ENCODE data around the gene G6PC3.

The G6PC3 gene

GRCh38 chr17:44093231-44093900 lies 22.8 kb downstream of the G6PC3 start:
- TF ChIP-seq ESRRG (CRISPR knock-in tag; IDR thresholded peaks at IDR 0.05) = no peak
- no peak for TF ChIP-seq CREB5 (CRISPR knock-in tag; IDR thresholded peaks at IDR 0.05; ENCODE audit: low read depth)
- no peak for TF ChIP-seq ZC3H10 (CRISPR knock-in tag; IDR thresholded peaks at IDR 0.05)
- no peak for TF ChIP-seq POU6F1 (CRISPR knock-in tag; IDR thresholded peaks at IDR 0.05; ENCODE audit: borderline replicate concordance, low read depth)
- no peak for TF ChIP-seq CSRNP3 (CRISPR knock-in tag; IDR thresholded peaks at IDR 0.05)
- no peak for TF ChIP-seq PPARA (CRISPR knock-in tag; IDR thresholded peaks at IDR 0.05; ENCODE audit: borderline replicate concordance)
- TF ChIP-seq PATZ1 (CRISPR knock-in tag; IDR thresholded peaks at IDR 0.05; ENCODE audit: borderline replicate concordance) = no peak
- TF ChIP-seq SNAI2 (CRISPR knock-in tag; IDR thresholded peaks at IDR 0.05) = no peak
- no peak for TF ChIP-seq TCF4 (CRISPR knock-in tag; IDR thresholded peaks at IDR 0.05; ENCODE audit: borderline replicate concordance)
- no peak for TF ChIP-seq RARB (CRISPR knock-in tag; IDR thresholded peaks at IDR 0.05)
- no peak for TF ChIP-seq ARNTL (CRISPR knock-in tag; IDR thresholded peaks at IDR 0.05; ENCODE audit: borderline replicate concordance, low read depth)
- no peak for TF ChIP-seq BACH2 (CRISPR knock-in tag; IDR thresholded peaks at IDR 0.05; ENCODE audit: borderline replicate concordance)
- no peak for TF ChIP-seq ZFP3 (CRISPR knock-in tag; IDR thresholded peaks at IDR 0.05)
- ATAC-seq = no peak

- ATAC-seq = no peak
- TF ChIP-seq RARB (CRISPR knock-in tag; IDR thresholded peaks at IDR 0.05) (no peak), SNAI2 (CRISPR knock-in tag; IDR thresholded peaks at IDR 0.05) (no peak), ZNF70 (CRISPR knock-in tag; IDR thresholded peaks at IDR 0.05) (no peak), GLIS3 (CRISPR knock-in tag; IDR thresholded peaks at IDR 0.05) (no peak), ZNF8 (CRISPR knock-in tag; IDR thresholded peaks at IDR 0.05) (no peak), POU6F1 (CRISPR knock-in tag; IDR thresholded peaks at IDR 0.05; ENCODE audit: borderline replicate concordance, low read depth) (no peak), ESRRG (CRISPR knock-in tag; IDR thresholded peaks at IDR 0.05) (no peak), PATZ1 (CRISPR knock-in tag; IDR thresholded peaks at IDR 0.05; ENCODE audit: borderline replicate concordance) (no peak), TCF4 (CRISPR knock-in tag; IDR thresholded peaks at IDR 0.05; ENCODE audit: borderline replicate concordance) (no peak), CREB5 (CRISPR knock-in tag; IDR thresholded peaks at IDR 0.05; ENCODE audit: low read depth) (no peak), BACH2 (CRISPR knock-in tag; IDR thresholded peaks at IDR 0.05; ENCODE audit: borderline replicate concordance) (no peak), ZC3H10 (CRISPR knock-in tag; IDR thresholded peaks at IDR 0.05) (no peak), TSHZ2 (CRISPR knock-in tag; IDR thresholded peaks at IDR 0.05) (no peak), ZFP30 (CRISPR knock-in tag; IDR thresholded peaks at IDR 0.05) (no peak), OSR1 (CRISPR knock-in tag; IDR thresholded peaks at IDR 0.05) (no peak), ISL1 (CRISPR knock-in tag; IDR thresholded peaks at IDR 0.05) (no peak), ZFP3 (CRISPR knock-in tag; IDR thresholded peaks at IDR 0.05) (no peak), TOX (CRISPR knock-in tag; IDR thresholded peaks at IDR 0.05; ENCODE audit: borderline replicate concordance) (no peak)
Observed at GRCh38 chr17:44094701-44095387, 24.3 kb downstream of the G6PC3 start.

Measured in SK-N-SH treated with all-trans-retinoic acid at 6 μM for 48 hours (cell line).